ENCODE data around the gene ALCAM. TPM values are rescaled to one million over a fixed set of nuclear protein-coding genes. Genes with fewer than 3 reads are reported as not detected.

Gene ALCAM
- total and polyA plus RNA-seq, 2 of the 8 experiments (the other 6 are each of a cell fraction or from before 2014, with no cell fraction given), result 10.8 to 33.0 TPM

DNA sequence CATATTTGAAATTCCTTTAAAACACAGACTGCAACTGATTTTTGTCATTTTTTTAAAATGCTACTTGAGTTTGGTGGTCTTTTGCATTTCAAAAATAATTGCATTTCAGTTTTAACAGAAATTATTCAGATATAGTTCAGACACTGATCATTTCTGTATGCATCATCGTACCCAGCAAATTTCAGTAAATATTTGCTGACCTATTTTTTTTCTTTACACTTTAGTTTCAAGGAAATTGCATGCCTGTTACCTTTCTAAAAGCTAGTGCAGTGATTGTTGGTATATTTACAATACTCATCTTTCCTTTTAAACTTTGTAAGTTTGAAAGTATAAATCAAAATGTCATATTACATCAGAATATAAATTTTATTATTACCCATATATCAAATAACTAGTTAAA, 32.4 kb downstream of the ALCAM start (continued):
- TF ChIP-seq, protein P1, sequence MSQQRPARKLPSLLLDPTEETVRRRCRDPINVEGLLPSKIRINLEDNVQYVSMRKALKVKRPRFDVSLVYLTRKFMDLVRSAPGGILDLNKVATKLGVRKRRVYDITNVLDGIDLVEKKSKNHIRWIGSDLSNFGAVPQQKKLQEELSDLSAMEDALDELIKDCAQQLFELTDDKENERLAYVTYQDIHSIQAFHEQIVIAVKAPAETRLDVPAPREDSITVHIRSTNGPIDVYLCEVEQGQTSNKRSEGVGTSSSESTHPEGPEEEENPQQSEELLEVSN (IDR thresholded peaks at IDR 0.05), result no peak

Measured in H1 (cell line).